GM19238 (cell line): ENCODE data around the gene APOH.
"Not testable (repeated sequence)": the region's sequence is repeated elsewhere in the genome, so short reads cannot be mapped to it uniquely, and the experiment has no call there.

ENCODE experiments used
- DNase-seq: peaks from one replicate; pipeline ENCODE4 v3.0.0; 2011; ENCODE audit warnings: low spot score; ENCODE audit not compliant: insufficient read length

Gene APOH

GRCh38 chr17:66228887-66229782 is at the start of gene APOH:
Gene APOH, minus strand, starts transcription at chr17:66229415. Its CDS starts 36 bp downstream, at chr17:66229379.
- DNase-seq, result no peak

DNA sequence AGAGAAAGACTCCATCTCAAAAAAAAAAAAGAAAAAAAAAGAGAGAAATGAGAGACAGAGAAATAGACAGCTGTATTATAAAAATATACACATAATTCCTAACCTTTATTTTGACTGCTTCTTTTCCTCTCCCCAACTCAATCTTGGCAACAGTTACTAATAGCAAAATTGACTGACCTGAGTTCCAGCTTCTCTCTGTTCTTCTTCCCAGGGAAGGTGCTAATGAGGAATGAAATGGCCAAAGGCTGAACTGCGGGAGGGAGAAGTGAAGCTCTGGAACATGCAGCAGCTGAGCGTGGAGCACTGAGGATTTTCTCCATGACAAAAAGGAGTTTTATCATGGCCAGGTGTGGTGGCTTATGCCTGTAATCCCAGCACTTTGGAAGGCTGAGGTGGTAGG is 48.0 kb upstream of the APOH start:
- DNase-seq, result no peak

DNA sequence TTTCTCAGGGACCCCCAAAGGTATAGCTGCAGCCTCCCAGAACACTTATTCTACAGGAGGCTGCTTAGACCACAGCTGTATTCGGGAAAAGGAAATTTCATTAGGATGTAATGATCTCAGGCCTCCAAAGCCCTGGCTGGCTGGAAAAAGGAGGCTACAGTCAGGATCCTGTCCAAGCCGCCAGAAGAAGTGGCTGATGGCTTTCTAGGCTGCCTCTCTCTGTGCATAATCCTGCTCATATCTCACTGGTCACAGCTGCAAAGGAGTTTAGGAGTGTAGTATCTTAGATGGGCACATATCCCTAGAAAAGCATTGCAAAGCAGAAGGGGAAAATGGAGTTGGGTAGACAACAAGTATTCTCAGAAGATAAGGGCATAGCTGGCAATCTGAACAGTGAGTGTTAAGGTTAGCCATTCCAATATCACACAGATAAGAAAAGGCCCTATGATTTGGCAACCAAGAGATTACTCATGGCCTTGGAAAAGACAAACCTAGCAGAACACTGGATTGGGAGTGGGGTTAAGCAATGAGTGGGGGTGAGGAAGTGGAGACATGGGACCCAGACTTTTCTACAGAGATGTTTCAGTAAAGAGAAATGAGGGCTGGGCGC is 47.2 kb upstream of the APOH start:
- DNase-seq, result no peak

DNA sequence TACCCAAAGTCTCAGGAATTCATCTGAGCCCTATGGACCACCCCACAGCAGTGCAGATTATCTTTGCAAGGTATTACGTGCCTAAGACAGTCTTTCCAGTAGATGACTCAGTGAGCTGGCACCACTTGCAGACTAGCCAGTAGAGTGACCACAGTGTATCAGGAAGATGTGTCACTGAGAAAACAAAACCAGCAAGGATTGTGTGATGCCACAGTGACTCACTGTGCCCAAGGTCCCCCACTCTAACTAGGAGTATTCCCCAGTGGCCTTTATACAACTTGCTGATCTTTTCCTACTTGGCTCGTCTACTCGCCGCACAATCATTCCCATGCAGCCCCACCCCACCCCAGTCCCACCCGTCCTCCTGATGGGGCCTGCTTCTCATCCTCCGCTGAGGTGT is 46.4 kb upstream of the APOH start:
- no peak for DNase-seq

DNA sequence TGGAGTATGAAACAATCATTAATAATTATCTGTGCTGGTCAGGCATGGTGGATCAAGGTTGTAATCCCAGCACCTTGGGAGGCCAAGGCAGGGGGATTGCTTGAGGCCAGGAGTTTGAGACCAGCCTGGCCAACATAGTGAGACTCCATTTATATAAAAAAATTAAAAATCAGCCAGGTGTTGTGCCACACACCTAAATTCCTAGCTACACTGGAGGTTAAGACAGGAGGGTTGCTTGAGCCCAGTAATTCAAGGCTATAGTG is 44.3 kb upstream of the APOH start:
- no peak for DNase-seq

GRCh38 chr17:66272811-66273585 is 43.8 kb upstream of the APOH start:
- DNase-seq, result no peak

GRCh38 chr17:66271512-66271911 is 42.3 kb upstream of the APOH start:
- no peak for DNase-seq

DNA sequence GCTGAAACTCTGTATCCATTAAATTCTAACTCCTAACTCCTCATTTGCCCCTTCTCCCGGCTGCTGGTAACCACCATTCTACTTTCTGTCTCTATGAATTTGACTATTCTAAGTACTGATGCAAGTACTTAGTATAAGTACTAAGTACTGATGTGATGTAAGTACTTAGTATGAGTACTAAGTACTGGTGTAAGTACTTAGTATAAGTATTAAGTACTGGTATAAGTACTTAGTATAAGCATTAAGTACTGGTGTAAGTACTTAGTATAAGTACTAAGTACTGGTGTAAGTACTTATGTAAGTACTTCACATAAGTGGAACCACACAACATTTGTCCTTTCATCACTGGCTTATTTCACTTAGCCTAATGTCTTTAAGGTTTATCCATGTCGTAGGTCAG is 40.9 kb upstream of the APOH start:
- DNase-seq, result no peak

GRCh38 chr17:66268247-66268927 is 39.2 kb upstream of the APOH start:
- no peak for DNase-seq

DNA sequence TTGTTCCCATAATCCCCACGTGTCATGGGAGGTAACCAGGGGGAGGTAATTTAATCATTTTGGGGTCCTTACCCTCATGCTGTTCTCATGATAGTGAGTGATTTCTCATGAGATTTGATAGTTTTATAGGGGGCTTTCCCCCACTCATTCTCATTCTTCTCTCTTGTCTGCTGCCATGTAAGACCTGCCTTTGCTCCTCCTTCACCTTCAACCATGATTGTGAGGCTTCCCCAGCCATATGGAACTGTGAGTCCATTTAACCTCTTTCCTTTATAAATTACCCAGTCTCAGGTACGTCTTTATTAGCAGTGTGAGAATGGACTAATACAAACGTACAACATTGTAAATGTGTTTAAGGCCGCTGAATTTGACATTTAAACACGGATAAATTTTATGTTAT is 35.5 kb upstream of the APOH start:
- DNase-seq, result no peak

DNA sequence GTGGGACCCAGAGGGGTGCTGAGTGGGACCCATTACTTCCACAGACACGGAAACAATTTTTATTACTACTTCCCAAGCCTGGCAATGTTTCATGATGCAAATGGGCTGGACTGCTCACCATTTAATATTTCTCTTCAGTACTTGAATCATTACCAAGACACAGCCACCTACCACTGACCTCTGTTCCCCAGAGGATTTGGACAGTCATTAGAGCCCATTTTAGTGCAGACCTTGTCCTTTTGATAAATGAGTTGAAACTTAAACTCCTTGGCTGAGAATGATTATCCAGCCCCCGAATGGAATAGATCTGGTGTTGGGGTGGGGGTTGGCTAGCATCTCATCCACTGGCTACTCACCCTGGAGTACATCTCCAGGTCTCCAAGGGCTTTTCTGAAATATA is 33.6 kb upstream of the APOH start:
- DNase-seq, result no peak

DNA sequence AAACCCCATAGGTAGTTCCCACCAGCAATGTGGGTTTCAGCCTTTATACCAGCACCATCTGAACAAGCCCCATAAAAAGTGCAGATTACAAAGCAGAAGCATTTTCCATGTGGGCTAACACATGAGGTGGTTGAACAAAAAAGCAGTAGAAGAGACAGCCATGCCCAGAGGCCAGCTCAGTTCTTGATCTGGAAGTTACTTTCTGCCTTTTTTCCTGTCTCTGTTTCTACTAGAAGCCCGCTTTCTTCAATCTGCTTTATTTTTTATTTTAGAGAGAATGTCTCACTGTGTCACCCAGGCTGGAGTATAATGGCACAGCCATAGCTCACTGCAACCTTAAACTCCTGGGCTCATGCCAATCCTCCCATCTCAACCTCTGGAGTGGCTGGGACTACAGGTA is 31.5 kb upstream of the APOH start:
- no peak for DNase-seq

DNA sequence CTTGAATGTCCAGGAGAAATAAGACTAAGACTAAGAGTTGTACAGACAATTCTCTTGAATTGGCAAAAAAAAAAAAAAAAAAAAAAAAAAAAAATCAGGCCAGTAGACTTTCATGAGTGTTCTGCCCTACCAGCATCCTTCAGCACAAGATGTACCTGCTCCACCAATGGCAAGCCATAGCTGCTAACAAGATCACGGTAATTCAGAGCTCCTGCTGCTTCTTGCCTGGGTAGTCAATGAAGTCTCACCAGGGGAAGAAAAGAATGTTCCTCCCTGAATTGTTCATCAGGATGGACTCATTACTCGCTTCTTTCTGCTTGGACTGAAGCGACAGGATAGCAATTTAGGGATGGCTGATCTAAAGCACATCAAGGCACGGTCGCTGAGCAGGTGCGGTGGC is 31.1 kb upstream of the APOH start:
- no peak for DNase-seq

- no peak for DNase-seq
These were observed 26.3 kb upstream of the APOH start for GRCh38 chr17:66255527-66255971.

DNA sequence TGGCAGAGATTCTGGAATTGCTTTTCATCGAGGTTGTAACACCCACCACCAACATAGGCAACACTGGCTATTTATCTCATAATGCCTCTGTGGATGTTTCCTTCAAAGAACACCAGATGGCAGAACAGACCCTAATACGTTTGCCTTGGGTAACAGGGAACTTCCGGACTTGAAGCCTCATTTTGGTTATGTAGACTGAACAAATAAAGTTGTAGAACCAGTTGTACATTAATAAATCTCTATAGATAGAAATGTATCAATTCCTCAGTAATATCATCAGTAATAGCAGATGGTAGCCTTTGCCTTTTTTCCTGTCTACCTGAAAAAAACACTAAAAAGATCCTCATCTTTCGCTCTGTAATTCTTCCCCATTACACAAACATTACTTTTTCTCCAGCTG is 25.9 kb upstream of the APOH start:
- no peak for DNase-seq

- not testable (repeated sequence) for DNase-seq
These were observed 24.2 kb upstream of the APOH start for GRCh38 chr17:66253458-66253857.

DNA sequence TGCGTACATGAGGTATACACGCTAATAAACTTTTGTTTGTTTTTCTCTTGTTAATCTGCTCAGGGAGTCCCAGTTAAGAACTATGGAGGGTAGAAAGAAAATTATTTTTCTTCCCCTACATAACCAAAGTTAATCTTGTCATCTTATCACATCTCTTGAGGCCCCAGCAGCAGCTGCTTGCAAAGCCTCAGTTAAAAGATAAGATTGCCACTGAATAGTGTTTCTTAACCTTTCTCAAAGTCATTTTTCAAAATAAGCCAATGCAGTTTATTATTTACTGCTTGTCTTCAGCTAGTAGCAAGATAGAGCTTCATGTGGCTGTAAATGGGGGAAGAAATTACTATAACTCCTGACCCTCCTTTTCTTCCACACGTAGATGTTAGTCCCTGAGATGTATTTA is 21.5 kb upstream of the APOH start:
- DNase-seq, result no peak

GRCh38 chr17:66248285-66248684 is 19.1 kb upstream of the APOH start:
- DNase-seq, result no peak

DNA sequence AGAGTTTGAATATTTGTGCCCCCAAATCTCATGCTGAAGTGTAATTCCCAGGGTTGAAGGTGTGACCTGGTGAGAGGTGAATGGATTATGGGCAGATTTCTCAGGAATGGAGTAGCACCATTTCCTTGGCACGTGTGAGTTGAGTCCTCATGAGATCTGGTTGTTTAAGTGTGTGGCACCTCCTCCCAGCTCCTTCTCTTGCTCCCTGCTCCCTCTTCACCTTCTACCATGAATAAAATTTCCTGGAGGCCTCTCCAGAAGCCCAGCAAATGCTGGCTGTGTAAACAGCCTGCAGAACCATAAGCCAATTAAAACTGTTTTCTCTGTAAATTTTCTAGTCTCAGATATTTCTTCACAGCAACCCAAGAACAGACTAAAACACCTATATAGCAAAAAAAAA is 12.6 kb upstream of the APOH start:
- no peak for DNase-seq

DNA sequence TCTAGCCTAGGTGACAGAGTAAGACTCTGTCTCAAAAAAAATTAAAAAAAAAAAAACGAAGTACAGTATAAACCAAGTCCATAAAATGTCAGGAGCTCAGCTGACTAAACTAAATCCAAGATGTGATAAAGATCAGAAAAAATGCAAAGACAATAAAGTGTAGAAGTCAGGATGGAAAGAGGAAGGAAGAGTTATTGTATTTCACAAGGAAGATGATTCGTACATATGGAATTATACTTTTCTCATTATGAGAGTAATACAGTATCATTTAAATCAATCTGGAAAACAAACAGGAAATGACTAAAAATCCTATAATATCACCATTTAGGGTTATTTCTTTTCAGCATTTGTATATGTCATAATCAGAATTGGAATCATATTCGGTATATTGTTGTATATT is 11.4 kb upstream of the APOH start:
- DNase-seq, result no peak

DNA sequence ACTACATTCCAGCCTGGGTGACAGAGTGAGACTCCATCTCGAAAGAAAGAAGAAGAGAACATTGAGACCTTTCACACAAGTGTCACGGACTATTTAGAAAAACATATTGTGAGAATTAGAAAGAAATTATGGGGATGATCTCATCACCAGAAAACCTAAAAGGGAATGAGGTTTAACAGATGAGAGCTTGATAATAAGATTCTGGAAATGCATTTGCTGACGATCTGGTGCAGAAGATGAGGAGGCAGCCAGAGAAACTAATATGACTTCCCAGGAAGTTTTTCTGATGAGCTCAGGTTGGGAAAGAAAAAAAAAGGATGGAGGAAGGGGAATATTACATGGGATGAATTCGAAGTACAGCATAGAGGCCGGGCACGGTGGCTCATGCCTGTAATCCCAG is 10.8 kb upstream of the APOH start:
- no peak for DNase-seq
